Activated CD8-positive, alpha-beta memory T cell treated with anti-CD3 and anti-CD28 coated beads, Interleukin-2, amount 50 U/mL, for 1 hour (primary cell): Measurements from ENCODE around the gene TPST1.

Experiments used
- DNase-seq: peaks from one replicate; pipeline ENCODE4 v3.0.0-alpha.2; 2020; ENCODE audit errors: extremely low read depth

TPST1 gene

GRCh38 chr7:66238773-66239466 lies 33.8 kb downstream of the TPST1 start:
- no peak for DNase-seq

GRCh38 chr7:66239467-66239856 lies 34.3 kb downstream of the TPST1 start:
- no peak for DNase-seq

GRCh38 chr7:66245008-66245407 lies 39.9 kb downstream of the TPST1 start:
- DNase-seq = no peak

GRCh38 chr7:66246554-66247171 lies 41.5 kb downstream of the TPST1 start:
- DNase-seq = no peak

- no peak for DNase-seq
Observed at GRCh38 chr7:66247380-66248078, 42.4 kb downstream of the TPST1 start.

- no peak for DNase-seq
Observed at GRCh38 chr7:66250711-66251110, 45.6 kb downstream of the TPST1 start.

GRCh38 chr7:66255534-66256100 lies 50.5 kb downstream of the TPST1 start:
- no peak for DNase-seq

GRCh38 chr7:66256281-66256680 lies 51.1 kb downstream of the TPST1 start:
- DNase-seq = no peak

GRCh38 chr7:66257481-66257880 lies 52.3 kb downstream of the TPST1 start:
- no peak for DNase-seq

- DNase-seq = no peak
Observed at GRCh38 chr7:66258409-66258808, 53.3 kb downstream of the TPST1 start.

- DNase-seq = no peak
Observed at GRCh38 chr7:66261941-66262340, 56.8 kb downstream of the TPST1 start.

GRCh38 chr7:66263936-66264335 lies 58.8 kb downstream of the TPST1 start:
- no peak for DNase-seq

- DNase-seq = no peak
Observed at GRCh38 chr7:66265566-66265965, 60.4 kb downstream of the TPST1 start.

GRCh38 chr7:66267249-66267648 lies 62.1 kb downstream of the TPST1 start:
- no peak for DNase-seq

GRCh38 chr7:66269978-66270377 lies 64.8 kb downstream of the TPST1 start:
- DNase-seq = no peak

GRCh38 chr7:66272321-66272720 lies 67.2 kb downstream of the TPST1 start:
- DNase-seq = no peak

- no peak for DNase-seq
Observed at GRCh38 chr7:66276363-66276762, 71.2 kb downstream of the TPST1 start.

- no peak for DNase-seq
Observed at GRCh38 chr7:66277492-66277891, 72.4 kb downstream of the TPST1 start.

GRCh38 chr7:66279912-66280311 lies 74.8 kb downstream of the TPST1 start:
- no peak for DNase-seq

- no peak for DNase-seq
Observed at GRCh38 chr7:66281678-66282590, 76.8 kb downstream of the TPST1 start.

GRCh38 chr7:66282591-66282935 lies 77.4 kb downstream of the TPST1 start:
- DNase-seq = no peak
